ENCODE data around the gene SCN2A.

Gene SCN2A

DNA sequence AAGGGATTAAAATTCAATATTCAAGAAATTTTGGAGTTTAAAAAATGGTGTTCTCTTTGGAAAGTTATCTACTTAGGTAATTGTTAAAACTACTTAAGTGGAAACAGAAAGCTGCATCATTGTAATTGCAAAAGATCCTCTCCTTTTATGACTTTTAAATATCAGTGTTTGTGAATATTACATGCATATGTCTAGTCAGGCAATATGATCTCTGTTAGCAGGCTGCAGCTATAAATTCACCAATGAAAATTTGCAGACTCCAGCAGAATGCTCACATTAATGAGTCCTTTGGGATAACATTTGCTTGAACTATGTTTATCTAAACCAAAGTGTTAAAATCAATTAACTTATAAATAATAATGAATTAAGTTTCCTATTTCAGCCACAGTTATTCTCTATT is 171.1 kb downstream of the SCN2A start:
- in situ Hi-C loops (cut with HindIII; ENCODE audit: low sequenced_read_pairs), result no loop called here

GRCh38 chr2:165414187-165414586 is 175.0 kb downstream of the SCN2A start:
- in situ Hi-C loops (cut with HindIII; ENCODE audit: low sequenced_read_pairs), result no loop called here

DNA sequence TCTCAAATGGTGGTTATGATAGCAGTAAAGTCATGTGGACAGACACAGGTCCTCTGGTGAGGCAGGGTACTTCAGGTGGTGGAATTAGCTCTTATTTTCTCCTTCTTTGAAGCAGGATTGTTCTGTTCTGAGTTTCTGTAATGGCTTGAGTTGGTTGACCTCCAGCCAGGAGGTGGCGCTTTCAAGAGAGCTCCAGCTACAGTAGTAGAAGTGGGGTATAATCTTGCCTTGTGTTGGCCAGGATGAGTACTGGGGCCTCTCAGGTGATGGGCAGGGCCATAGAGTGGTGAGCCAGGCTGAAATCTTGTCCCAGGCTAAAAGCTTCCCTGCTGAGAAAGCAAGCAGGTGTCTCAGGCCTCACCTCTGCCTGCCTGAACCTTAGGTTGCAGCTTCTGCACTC is 177.8 kb downstream of the SCN2A start:
- in situ Hi-C loops (cut with HindIII; ENCODE audit: low sequenced_read_pairs), result no loop called here

DNA sequence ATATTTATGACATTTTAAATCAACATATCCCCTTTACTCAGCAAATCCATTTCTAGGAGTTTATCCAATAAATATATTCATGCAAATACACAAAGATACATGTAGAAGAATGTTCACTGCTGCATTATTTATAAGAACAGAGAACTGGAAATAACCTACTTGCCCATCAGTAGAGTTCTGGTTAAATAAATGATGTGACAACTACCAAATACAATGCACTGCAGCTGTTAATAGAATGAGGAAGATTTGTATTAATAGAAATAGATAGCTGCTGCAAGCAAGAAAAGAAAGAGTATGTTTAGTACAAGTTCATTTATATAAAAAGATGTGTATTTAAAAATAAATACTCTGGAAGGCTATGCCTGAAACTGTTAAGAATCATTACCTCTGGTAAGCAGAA is 181.0 kb downstream of the SCN2A start:
- in situ Hi-C loops (cut with HindIII; ENCODE audit: low sequenced_read_pairs), result no loop called here

- in situ Hi-C loops (cut with HindIII; ENCODE audit: low sequenced_read_pairs), result no loop called here
These were observed 183.9 kb downstream of the SCN2A start for GRCh38 chr2:165423081-165423480.

DNA sequence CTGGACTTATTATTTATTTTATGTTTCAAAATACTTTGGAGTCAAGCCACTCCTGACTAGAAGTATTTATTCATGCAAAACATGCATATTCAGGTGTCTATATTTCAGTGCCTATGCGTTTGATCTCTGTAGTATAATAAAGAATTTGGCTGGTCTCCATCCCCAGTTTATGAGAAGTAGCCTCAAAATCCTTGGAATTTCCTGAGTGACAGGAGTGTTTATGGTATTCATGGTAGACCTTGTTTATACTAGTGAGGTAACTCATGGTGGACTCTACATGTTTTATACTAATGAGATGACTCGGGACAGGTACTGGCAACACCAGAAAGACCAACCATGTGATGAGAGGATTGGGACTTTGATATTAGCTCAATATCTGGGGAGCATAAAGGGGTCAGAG is 186.3 kb downstream of the SCN2A start:
- in situ Hi-C loops (cut with HindIII; ENCODE audit: low sequenced_read_pairs), result no loop called here

DNA sequence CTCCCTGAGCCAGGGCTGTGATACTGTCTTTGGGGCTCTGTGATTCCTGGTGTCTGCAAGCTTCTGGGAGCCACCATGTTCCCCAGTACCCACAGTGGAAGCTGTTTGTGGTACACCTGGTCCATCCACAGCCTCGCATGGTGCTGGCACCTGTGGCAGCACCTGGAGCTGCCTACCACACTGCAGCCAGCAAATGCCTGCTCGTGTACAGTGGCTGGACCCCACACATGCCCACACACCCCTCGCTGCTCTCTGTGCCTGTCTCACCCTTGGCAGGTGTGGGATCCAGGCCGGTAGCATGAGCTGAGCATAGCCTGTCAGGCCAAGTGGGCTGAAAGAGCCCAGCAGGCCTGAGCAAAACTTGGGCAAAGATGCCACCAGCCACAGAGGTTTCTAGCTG is 188.5 kb downstream of the SCN2A start:
- in situ Hi-C loops (cut with HindIII; ENCODE audit: low sequenced_read_pairs), result no loop called here

DNA sequence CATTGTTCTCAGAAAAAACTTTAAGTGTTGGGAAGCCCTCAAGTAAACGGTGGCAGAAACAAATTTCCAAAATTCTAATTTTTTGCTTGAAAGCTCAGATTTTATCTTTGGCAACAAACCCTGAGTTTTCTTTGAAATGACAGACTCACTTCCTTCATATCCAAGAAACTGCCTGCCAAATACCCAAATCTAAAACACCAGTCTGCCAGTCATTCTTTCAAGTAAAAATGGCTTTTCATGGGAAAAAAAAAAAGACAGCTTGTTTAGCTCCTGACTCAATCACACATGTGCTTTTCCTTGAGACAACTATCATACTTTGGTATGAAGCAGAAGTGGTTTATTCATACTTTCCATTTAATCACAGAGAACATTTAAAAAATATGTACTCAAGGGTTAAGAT is 189.7 kb downstream of the SCN2A start:
- in situ Hi-C loops (cut with HindIII; ENCODE audit: low sequenced_read_pairs), result no loop called here

GRCh38 chr2:165431014-165431413 is 191.8 kb downstream of the SCN2A start:
- in situ Hi-C loops (cut with HindIII; ENCODE audit: low sequenced_read_pairs), result no loop called here

GRCh38 chr2:165432234-165432966 is 193.2 kb downstream of the SCN2A start:
- in situ Hi-C loops (cut with HindIII; ENCODE audit: low sequenced_read_pairs), result no loop called here

GRCh38 chr2:165434865-165435496 is 195.8 kb downstream of the SCN2A start:
- in situ Hi-C loops (cut with HindIII; ENCODE audit: low sequenced_read_pairs), result no loop called here

- in situ Hi-C loops (cut with HindIII; ENCODE audit: low sequenced_read_pairs), result no loop called here
These were observed 196.4 kb downstream of the SCN2A start for GRCh38 chr2:165435611-165436010.

DNA sequence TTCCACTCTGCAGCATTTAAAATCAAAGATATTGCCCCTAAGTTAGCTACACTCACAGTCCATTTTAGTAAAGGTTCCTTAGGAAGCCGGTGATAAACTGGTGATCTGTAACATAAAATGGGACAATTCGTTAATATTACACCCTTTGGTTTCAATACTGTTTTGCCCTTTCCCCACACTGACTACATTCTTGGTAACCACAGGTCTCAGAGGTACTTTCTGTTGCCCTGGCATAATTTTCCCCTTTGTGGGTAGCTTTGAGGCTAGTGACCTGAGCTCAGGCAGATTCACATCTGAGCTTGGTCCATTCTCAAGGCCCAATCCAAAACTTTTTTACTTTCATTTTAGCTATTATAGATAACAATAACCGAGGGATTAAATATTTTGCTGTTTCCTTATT is 197.3 kb downstream of the SCN2A start:
- in situ Hi-C loops (cut with HindIII; ENCODE audit: low sequenced_read_pairs), result no loop called here

DNA sequence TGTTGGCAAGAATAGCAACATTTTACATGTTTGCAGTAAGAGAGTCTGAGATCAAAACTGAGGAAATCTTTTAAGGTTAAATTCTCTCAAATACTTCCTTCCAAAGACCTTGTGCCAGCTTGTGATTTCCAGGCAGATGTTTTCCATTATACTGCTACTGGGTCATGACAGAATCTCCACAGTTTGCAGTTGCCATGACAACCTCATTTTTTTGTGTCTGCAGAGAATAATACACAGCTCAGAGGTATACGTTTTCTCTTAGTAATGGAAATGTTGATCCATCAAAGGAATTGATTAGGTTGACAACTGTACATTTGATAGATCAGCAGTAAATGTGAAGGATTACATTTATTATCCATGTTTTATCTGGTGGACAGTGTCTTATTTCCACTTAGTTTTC is 201.2 kb downstream of the SCN2A start:
- in situ Hi-C loops (cut with HindIII; ENCODE audit: low sequenced_read_pairs), result no loop called here
